Activated CD4-positive, CD25-positive, alpha-beta regulatory T cell (primary cell): Measurements from ENCODE around the gene MEF2A.
A peak's percentile ranks its signal among the peaks of the same experiment; 100 is the strongest.
"Not testable (repeated sequence)": the region's sequence is repeated elsewhere in the genome, so short reads cannot be mapped to it uniquely, and the experiment has no call there.

Experiments used
- DNase-seq, 4 experiments: peaks; one replicate each; lab custom pipeline; 2025; lab: John Stamatoyannopoulos, UW

MEF2A gene

GRCh38 chr15:99565299-99566156 lies at the start of gene MEF2A:
Gene MEF2A, plus strand, starts transcription at chr15:99565984. Its CDS starts 67,136 bp downstream, at chr15:99633120.
- DNase-seq, result peak; percentile 76 to 84 (median 82)

- DNase-seq, result no peak
These were observed 47.6 kb upstream of the MEF2A start for GRCh38 chr15:99518191-99518590.

DNA sequence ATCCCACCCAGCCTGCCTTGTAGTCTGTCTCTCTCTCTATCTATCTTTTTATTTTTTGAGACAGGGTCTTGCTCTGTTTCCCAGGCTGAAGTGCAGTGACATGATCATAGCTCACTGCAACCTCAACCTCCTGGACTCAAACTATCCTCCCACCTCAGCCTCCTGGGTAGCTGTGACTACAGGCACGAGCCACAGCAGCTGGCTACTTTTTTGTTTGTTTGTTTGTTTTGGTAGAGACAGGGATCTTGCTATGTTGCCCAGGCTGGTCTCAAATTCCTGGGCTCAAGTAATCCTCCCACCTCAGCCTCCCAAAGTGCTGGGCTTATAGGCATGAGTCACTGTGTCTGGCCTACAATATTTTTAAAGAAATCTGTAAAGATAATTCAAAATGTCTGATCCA lies 46.4 kb upstream of the MEF2A start:
- DNase-seq, result not testable (repeated sequence)

- no peak for DNase-seq
These were observed 43.5 kb upstream of the MEF2A start for GRCh38 chr15:99522288-99522687.

- DNase-seq, result no peak
These were observed 39.6 kb upstream of the MEF2A start for GRCh38 chr15:99526176-99526575.

DNA sequence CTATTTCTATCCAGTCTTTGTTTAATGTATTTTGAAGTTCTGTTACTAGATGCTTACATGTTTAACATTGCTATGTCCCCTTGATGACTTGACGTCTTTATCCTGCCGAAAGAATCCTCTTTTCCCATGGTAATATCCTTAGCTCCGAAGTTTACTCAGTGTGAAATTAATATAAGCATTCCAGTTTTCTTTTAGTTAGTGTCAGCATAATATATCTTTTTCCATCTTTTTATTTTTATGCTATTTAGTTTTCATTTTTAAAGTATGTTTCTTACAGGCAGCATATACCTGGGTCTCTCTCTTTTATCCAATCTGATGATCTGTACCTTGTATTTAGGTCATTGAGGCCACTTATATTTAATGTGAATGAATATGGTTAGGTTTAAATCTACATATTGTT lies 39.1 kb upstream of the MEF2A start:
- DNase-seq, result no peak

DNA sequence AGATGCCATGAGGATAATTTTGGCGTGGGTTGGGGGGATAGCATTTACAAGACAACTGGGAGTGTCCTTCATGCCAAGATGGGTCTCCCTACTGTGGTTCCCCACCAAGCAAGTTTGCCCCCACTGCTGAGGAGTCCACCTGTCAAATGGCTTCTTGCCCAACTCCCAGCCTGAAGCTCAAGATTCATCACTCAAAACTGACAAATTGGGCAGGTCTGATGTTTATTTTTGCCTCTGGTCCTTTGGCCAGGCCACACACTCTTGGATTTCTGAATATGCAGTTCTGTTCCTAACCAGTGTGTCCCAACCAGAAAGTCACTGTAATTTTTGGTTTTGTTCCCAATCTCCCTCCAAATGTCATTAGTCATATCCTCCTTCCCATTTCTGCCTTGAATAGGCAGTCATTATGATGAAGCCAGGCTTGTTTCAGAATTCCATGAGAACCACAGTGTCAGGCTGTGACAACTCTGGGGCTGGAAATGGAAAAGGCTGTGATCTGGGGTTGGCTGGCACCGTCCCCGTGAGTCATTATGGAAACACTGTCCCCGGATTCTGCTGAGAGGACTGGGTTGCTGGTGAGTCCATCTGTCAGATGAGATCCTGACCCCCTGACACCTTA lies 29.3 kb upstream of the MEF2A start:
- DNase-seq, result no peak

GRCh38 chr15:99537344-99537743 lies 28.4 kb upstream of the MEF2A start:
- DNase-seq, result no peak

DNA sequence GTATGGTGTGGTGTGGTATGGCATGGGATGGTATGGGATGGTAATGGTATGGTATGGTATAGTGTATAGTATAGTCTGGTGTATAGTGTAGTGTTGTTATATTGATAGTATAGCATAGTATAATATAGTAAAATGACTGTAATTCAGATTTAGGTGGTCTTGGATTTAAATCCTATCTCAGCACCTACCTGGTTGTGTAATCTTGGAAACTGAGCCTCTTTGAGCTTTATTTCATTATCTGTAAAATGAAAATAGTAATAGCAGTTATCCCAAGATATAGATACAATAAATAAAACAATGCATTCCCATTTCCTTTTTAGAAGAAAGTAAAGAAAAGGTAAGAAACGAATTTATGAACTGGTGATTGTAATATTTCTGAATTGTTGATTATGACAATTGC lies 27.5 kb upstream of the MEF2A start:
- no peak for DNase-seq

GRCh38 chr15:99542828-99543227 lies 23.0 kb upstream of the MEF2A start:
- DNase-seq, result no peak

DNA sequence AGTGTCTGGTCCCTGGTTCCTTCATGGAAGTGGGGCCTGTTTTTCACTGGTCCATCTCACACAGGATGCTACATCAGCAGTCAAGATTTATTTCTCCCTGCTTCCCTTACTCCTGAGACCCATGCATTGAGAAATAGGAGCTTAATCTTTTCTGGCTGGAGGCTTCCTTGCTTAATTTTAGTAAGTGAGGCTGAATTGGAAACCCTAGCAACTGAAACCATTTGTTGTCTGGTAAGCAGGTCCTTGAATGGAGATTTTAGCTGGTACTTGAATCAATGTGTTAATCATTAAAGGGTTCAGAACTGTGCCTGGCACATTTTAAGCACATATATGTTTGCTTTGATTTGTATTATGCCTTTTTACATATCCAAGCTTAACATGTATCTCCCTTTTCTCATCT lies 20.2 kb upstream of the MEF2A start:
- no peak for DNase-seq

GRCh38 chr15:99546441-99547100 lies 19.2 kb upstream of the MEF2A start:
- no peak for DNase-seq

DNA sequence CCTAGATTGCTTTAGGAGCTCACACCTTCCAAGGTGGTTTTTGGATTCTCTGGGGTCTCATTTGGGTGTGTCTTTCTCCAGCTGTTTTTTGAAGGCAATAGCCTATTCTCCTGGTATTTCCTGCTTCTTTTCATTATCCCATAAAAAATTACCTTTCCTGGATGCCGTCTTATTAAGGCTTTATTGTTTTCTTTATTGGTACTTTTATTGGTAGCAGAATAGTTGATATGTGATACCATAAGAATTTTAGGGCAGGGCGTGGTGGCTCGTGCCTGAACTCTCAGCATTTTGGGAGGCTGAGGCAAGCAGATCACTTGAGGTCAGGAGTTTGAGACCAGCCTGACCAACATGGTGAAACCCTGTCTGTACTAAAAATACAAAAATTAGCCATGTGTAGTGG lies 18.3 kb upstream of the MEF2A start:
- no peak for DNase-seq

DNA sequence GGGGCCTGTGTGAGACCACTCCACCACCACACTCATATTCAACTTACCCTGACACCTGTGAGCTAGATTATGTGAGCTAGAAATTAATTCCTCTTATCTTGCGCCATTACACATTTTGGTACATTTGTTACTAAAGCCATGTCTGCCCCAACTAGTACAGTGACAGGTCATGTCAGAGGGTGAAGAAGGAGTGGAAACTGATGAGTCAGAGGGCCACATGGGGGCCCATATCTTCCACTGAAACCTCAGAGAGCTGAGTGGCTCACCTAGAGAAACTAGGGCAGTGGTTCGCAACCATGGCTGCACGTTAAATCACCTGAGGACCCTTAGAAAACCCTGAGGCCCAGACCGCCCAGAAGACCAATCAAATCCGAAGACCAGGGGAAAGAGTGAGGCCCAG lies 15.7 kb upstream of the MEF2A start:
- DNase-seq, result no peak

DNA sequence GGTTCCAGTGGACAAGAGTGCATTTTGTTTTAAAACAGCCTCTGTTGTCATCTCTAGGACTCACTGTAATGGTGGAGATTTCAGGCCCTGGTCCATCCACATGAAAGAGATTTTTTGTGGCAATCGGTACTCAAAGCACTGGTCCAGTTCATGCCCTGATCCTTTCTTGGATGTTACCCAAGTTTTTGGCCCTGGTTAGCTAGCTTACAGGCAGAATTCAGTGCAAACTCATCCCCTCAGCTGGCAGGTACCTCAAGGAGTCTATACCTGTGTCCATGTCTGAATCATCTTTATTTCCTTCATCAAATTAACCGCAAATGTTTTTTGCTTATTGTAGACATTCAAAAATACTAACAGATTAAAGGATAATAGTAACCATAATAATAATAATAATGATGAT lies 13.7 kb upstream of the MEF2A start:
- no peak for DNase-seq

DNA sequence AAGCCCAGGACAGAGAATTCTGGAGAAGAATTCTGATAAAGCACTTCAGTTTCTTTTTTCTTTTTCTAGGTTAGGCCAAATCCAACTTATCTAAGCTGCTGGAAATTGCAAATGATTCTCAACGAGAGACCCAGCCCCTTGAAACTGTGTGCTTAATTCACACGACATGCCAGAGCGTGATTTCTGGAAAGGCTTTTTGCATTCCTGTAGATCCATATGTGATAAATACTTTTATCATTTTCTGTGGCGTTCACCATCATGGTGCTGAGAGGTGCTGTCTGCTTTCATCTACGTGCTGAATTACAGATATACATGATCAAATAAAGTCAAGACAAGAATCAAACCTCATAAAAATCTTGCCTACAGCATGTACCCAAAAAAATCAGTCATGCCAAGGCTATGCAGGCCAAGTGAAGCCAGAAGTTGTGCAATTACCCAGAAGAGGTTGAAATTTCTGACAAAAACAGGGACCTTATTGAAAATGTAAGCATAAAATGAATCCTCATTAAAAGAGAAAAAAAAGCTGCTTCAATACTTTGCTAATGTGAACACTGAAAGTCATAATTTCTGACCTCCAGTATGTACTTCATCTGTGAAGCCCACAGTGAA lies 10.8 kb upstream of the MEF2A start:
- no peak for DNase-seq

GRCh38 chr15:99556011-99556410 lies 9.8 kb upstream of the MEF2A start:
- no peak for DNase-seq

GRCh38 chr15:99556578-99556977 lies 9.2 kb upstream of the MEF2A start:
- DNase-seq, result no peak

DNA sequence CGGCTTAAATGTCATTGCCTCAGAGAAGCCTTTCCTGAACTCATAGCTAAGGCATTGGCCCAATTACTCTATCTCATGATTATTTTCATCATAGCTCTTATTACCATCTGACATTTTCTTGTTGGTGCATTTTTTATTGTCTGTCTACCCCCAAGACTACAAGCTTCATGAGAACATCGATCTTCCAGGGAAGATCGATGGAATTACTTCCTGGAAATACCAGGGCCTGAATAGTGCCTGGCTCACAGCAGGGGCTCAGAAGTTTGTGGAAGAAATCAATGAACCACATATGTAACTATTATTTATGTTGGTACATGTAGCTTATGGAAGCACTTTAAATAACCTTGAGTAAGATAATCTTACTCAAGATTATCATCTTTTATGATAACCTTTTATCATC lies 7.7 kb upstream of the MEF2A start:
- no peak for DNase-seq

GRCh38 chr15:99558571-99558970 lies 7.2 kb upstream of the MEF2A start:
- DNase-seq, result no peak

GRCh38 chr15:99561476-99562230 lies 4.1 kb upstream of the MEF2A start:
- no peak for DNase-seq

DNA sequence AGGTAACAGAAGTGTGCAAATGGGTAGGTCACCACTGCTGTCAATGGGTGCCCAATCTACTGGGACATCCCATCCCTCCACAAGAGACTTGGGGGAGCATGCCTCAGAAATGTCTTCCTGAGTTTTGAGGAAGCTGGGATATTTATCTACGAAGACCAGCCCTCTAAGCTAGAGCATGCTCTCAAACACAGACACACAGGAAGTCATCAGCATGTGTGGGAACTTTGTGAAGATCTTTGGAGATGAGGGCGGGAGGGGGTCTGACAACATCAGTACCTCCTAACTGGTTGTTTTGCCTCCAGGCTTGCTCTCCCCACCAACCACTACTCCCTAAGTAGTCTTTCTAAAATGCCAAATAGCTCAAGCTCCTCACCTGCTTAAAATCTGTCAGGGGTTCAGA lies 3.5 kb upstream of the MEF2A start:
- no peak for DNase-seq
